ENCODE measurements around the gene GLS2. TPM values are rescaled to one million over a fixed set of nuclear protein-coding genes. Genes with fewer than 3 reads are reported as not detected.
"Not testable (repeated sequence)": the region's sequence is repeated elsewhere in the genome, so short reads cannot be mapped to it uniquely, and the experiment has no call there.

GLS2 gene
- total RNA-seq, 1 donor from 2014 or later = 1.5 TPM

DNA sequence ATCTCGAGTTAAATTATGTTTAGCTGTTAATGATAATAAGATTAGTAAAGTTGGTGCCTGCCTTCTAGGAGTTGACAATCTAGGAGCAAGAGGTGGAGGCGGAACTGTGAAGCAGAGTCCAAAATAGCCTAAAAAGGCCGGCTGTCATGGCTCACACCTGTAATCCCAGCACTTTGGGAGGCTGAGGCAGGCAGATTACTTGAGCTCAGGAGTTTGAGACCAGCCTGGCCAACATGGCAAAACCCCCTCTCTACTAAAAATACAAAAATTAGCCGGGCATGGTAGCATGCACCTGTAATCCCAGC is 26.0 kb upstream of the GLS2 start:
- DNase-seq (ENCODE audit: low spot score); intact Hi-C loops (cut with micrococcal nuclease); H3K27ac Mint-ChIP-seq; H3K4me3 Mint-ChIP-seq (ENCODE audit: low read depth); H3K36me3 Mint-ChIP-seq (ENCODE audit: low read depth); H3K9me3 Mint-ChIP-seq; H3K4me1 Mint-ChIP-seq (ENCODE audit: low read depth): not testable (repeated sequence)
- H3K27me3 Mint-ChIP-seq (ENCODE audit: low read depth) = peaks cover 12% of the 10 kb centered on the region

DNA sequence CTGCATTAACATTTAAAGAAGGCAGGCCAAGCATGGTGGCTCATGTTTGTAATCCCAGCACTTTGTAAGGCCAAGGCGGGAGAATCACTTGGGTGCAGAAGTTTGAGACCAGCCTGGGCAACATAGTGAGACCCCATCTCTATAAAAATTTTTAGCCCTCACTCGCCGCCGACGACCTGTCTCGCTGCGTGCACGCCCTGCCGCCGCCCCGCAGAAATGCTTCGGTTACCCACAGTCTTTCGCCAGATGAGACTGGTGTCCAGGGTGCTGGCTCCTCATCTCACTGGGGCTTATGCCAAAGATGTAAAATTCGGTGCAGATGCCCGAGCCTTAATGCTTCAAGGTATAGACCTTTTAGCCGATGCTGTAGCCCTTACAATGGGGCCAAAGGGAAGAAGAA is 22.8 kb upstream of the GLS2 start:
- H3K9me3 Mint-ChIP-seq = no peaks in the 10 kb centered on the region
- H3K4me3 Mint-ChIP-seq (ENCODE audit: low read depth) = no peak overlapping the region
- no peaks in the 10 kb centered on the region for H3K36me3 Mint-ChIP-seq (ENCODE audit: low read depth)
- intact Hi-C loops (cut with micrococcal nuclease) = no loop called here
- H3K27ac Mint-ChIP-seq = no peak overlapping the region
- peaks cover 4% of the 10 kb centered on the region for H3K4me1 Mint-ChIP-seq (ENCODE audit: low read depth)
- no peak for DNase-seq (ENCODE audit: low spot score)
- H3K27me3 Mint-ChIP-seq (ENCODE audit: low read depth) = peaks cover 12% of the 10 kb centered on the region

DNA sequence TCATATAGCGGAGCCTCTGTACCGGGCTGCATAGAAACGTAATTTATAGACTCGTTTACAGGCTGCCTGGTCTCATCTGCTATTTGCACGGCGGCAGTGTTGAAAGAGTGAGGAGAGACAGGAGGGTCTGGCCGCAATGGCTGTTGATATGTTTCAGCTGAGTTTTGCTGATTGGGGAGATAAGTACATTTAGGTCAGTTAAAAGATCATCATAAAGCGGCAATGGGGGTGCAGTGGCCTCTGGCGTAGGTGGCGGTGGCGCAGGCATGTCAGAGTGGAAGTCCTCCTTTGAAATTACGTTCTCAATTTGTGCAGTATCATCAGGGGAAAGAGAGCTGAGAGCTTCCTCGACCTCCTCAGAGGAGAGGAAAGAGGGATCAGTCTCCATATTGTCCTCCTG is 11.9 kb upstream of the GLS2 start:
- H3K27ac Mint-ChIP-seq; H3K36me3 Mint-ChIP-seq (ENCODE audit: low read depth); H3K27me3 Mint-ChIP-seq (ENCODE audit: low read depth); intact Hi-C loops (cut with micrococcal nuclease); H3K9me3 Mint-ChIP-seq; H3K4me3 Mint-ChIP-seq (ENCODE audit: low read depth); DNase-seq (ENCODE audit: low spot score); H3K4me1 Mint-ChIP-seq (ENCODE audit: low read depth): not testable (repeated sequence)

DNA sequence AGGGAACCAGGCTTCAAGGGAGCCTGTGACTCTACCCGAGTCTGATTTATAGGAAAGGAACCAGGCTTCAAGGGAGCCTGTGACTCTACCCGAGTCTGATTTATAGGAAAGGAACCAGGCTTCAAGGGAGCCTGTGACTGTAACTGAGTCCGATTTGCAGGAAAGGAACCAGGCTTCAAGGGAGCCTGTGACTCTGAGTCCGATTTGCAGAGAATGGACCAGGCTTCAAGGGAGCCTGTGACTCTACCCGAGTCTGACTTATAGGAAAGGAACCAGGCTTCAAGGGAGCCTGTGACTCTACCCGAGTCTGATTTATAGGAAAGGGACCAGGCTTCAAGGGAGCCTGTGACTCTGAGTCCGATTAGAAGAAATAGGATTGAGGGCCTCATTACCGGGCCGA is 11.5 kb upstream of the GLS2 start:
- intact Hi-C loops (cut with micrococcal nuclease); H3K4me3 Mint-ChIP-seq (ENCODE audit: low read depth); DNase-seq (ENCODE audit: low spot score); H3K4me1 Mint-ChIP-seq (ENCODE audit: low read depth); H3K27ac Mint-ChIP-seq; H3K9me3 Mint-ChIP-seq; H3K36me3 Mint-ChIP-seq (ENCODE audit: low read depth); H3K27me3 Mint-ChIP-seq (ENCODE audit: low read depth): not testable (repeated sequence)

DNA sequence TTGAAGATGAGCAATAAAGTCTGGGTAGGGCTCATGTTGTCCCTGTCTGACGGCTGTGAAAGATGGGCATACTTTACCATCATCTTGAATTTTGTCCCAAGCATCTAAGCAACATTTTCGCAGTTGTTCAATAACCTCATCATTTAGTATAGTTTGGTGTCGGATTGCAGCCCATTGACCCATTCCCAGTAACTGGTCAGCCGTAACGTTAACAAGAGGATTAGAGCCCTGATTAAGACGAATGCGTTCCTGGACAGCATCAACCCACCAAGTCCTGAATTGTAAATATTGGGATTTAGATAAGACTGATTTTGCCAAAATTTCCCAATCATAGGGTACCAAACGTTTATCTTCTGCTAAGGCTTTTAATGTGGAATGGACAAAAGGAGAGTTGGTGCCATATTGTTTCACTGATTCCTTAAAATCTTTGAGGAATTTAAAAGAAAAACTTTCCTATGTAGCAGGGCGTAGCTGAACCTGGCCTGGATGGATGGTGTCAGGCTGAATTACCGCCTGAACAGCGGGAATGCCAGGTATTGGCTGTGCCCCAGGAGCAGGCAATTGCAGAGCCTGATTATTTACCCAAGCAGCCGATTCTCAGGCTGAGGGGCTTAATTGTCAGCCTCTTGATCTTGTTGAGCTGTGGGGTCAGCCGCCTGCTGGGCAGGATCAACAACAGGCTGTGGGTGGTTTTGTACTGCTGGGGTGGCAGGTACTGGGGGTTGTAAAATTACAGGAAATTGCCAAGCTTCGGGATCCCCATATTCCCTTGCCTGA is 10.4 kb upstream of the GLS2 start:
- H3K27me3 Mint-ChIP-seq (ENCODE audit: low read depth); H3K9me3 Mint-ChIP-seq; H3K4me1 Mint-ChIP-seq (ENCODE audit: low read depth); H3K27ac Mint-ChIP-seq; DNase-seq (ENCODE audit: low spot score); H3K4me3 Mint-ChIP-seq (ENCODE audit: low read depth); intact Hi-C loops (cut with micrococcal nuclease); H3K36me3 Mint-ChIP-seq (ENCODE audit: low read depth): not testable (repeated sequence)

DNA sequence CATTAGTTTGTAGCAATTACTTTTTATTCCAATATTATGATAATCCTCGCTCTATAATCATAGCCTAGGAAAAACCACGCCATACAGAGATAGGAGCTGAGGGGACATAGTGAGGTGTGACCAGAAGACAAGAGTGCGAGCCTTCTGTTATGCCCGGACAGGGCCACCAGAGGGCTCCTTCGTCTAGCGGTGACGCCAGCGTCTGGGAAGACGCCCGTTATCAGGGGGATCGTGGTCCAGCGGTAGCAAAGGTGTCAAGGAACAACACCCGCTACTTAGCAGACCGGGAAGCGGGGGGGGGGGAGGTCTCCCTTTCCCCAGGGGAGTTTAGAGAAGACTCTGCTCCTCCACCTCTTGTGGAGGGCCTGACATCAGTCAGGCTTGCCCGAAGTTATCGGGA is 8.7 kb upstream of the GLS2 start:
- H3K4me1 Mint-ChIP-seq (ENCODE audit: low read depth); intact Hi-C loops (cut with micrococcal nuclease); H3K27me3 Mint-ChIP-seq (ENCODE audit: low read depth); H3K36me3 Mint-ChIP-seq (ENCODE audit: low read depth); H3K9me3 Mint-ChIP-seq; H3K27ac Mint-ChIP-seq: not testable (repeated sequence)
- DNase-seq (ENCODE audit: low spot score) = peak; percentile 38
- peak overlapping the region; percentile 30 for H3K4me3 Mint-ChIP-seq (ENCODE audit: low read depth)

DNA sequence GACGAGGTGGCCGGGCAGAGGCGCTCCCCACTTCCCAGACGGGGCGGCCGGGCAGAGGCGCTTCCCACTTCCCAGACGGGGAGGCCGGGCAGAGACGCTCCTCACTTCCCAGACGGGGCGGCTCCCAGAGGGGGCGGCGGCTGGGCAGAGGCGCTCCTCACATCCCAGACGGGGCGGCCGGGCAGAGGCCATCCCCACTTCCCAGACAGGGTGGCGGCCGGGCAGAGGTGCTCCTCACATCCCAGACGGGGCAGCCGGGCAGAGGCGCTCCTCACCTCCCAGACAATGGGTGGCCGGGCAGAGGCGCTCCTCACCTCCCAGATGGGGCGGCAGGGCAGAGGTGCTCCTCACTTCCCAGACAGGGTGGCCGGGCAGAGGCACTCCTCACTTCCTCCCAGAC is 6.5 kb upstream of the GLS2 start:
- intact Hi-C loops (cut with micrococcal nuclease); H3K4me3 Mint-ChIP-seq (ENCODE audit: low read depth); H3K36me3 Mint-ChIP-seq (ENCODE audit: low read depth); H3K4me1 Mint-ChIP-seq (ENCODE audit: low read depth); H3K9me3 Mint-ChIP-seq; DNase-seq (ENCODE audit: low spot score); H3K27ac Mint-ChIP-seq: not testable (repeated sequence)
- H3K27me3 Mint-ChIP-seq (ENCODE audit: low read depth) = peaks cover 21% of the 10 kb centered on the region

DNA sequence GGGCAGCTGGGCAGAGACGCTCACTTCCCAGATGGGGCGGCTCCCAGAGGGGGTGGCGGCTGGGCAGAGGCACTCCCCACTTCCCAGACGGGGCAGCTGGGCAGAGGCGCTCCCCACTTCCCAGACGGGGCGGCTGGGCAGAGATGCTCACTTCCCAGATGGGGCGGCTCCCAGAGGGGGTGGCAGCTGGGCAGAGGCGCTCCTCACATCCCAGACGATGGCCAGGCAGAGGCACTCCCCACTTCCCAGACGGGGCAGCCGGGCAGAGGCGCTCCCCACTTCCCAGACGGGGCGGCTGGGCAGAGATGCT is 6.1 kb upstream of the GLS2 start:
- DNase-seq (ENCODE audit: low spot score); H3K9me3 Mint-ChIP-seq; intact Hi-C loops (cut with micrococcal nuclease); H3K4me3 Mint-ChIP-seq (ENCODE audit: low read depth); H3K36me3 Mint-ChIP-seq (ENCODE audit: low read depth); H3K27ac Mint-ChIP-seq; H3K4me1 Mint-ChIP-seq (ENCODE audit: low read depth): not testable (repeated sequence)
- H3K27me3 Mint-ChIP-seq (ENCODE audit: low read depth) = peaks cover 26% of the 10 kb centered on the region

DNA sequence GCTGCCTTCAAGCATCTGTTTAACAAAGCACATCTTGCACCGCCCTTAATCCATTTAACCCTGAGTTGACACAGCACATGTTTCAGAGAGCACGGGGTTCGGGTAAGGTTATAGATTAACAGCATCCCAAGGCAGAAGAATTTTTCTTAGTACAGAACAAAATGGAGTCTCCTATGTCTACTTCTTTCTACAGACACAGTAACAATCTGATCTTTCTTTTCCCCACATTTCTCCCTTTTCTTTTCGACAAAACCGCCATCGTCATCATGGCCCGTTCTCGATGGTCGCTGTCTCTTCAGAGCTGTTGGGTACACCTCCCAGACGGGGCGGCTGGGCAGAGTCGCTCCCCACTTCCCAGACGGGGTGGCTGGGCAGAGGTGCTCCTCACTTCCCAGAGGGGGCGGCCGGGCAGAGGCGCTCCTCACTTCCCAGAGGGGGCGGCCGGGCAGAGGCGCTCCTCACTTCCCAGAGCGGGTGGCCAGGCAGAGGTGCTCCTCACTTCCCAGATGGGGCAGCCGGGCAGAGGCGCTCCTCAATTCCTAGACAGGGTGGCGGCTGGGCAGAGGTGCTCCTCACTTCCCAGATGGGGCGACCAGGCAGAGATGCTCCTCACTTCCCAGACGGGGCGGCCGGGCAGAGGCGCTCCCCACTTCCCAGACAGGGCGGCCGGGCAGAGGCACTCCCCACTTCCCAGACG is 5.6 kb upstream of the GLS2 start:
- H3K4me3 Mint-ChIP-seq (ENCODE audit: low read depth); H3K36me3 Mint-ChIP-seq (ENCODE audit: low read depth); H3K4me1 Mint-ChIP-seq (ENCODE audit: low read depth); intact Hi-C loops (cut with micrococcal nuclease); DNase-seq (ENCODE audit: low spot score); H3K9me3 Mint-ChIP-seq; H3K27ac Mint-ChIP-seq: not testable (repeated sequence)
- peaks cover 26% of the 10 kb centered on the region for H3K27me3 Mint-ChIP-seq (ENCODE audit: low read depth)

DNA sequence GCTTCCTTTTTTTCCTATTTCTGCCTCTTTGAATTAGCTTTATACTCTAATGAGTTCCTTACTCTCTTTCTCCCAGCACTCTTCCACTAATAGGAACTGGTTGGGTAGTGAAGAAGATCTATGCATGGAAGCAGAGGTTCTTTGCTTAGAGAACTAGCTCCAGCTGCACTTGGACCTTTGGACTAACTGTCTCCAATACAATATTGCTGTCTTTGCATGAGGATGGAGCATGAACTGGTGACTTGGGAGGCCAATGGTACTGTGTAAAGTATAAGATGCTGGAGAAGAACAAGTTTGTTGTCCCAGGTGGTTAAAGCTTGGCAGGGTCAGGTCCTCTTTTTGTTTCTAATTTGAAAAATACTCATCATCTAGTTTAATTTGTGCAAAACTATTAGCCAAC is 2.4 kb upstream of the GLS2 start:
- no peak overlapping the region for H3K4me3 Mint-ChIP-seq (ENCODE audit: low read depth)
- H3K27ac Mint-ChIP-seq = no peak overlapping the region
- peaks cover 12% of the 10 kb centered on the region for H3K4me1 Mint-ChIP-seq (ENCODE audit: low read depth)
- DNase-seq (ENCODE audit: low spot score) = no peak
- H3K27me3 Mint-ChIP-seq (ENCODE audit: low read depth) = peaks cover 42% of the 10 kb centered on the region
- intact Hi-C loops (cut with micrococcal nuclease) = no loop called here
- H3K9me3 Mint-ChIP-seq = no peaks in the 10 kb centered on the region
- H3K36me3 Mint-ChIP-seq (ENCODE audit: low read depth) = peaks cover 4% of the 10 kb centered on the region

DNA sequence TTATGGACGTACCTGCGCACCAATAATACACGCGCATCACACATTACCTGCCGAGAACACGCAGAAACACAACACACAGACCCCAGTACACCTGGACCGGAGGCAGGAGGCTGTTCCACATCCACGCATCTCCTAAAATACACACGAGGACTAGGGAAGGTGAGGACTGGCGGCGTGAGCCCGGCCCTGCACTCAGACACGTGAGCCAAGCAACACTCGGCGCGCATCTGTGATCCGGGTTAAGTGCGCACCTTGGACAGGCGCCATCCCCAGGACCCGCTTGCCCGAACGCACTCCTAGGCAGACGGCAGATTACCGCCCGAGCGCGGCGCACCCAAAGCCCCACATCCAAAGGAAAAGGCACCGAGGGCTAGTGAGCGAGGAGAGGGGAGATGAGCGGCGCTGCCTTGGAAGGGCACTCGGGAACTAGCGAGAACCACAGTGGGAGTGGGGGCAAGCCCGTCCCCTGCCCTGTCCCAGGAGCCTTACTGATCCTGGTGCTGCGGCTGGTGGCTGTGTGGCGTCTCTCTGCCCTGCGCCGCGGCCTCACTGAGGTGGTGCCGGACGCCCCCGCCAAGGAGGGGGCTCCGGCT is 417 bp downstream of the GLS2 start:
- Mint-ChIP-seq H3K9me3 (no peaks in the 10 kb centered on the region), H3K36me3 (ENCODE audit: low read depth) (peaks cover 4% of the 10 kb centered on the region), H3K4me1 (ENCODE audit: low read depth) (peaks cover 12% of the 10 kb centered on the region), H3K27ac (no peak overlapping the region), H3K27me3 (ENCODE audit: low read depth) (peaks cover 39% of the 10 kb centered on the region), H3K4me3 (ENCODE audit: low read depth) (peak overlapping the region; percentile 83)
- intact Hi-C loops (cut with micrococcal nuclease) = no loop called here
- no peak for DNase-seq (ENCODE audit: low spot score)

DNA sequence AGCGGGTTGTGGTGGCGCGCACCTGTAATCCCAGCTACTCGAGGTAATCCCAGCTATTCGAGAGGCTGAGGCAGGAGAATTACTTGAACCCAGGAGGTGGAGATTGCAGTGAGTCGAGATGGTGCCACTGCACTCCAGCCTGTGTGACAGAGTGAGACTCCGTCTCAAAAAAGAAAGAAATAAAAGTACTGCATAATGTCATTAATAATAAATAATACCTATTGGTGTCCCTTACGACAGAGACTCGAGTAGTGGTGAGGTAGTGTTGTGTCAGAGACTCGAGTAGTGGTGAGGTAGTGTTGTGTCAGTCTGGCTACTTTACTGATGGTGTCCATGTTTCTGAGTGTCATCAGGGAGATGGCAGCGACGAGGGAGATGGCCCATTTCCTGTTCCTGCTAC is 1.3 kb downstream of the GLS2 start:
- no peak overlapping the region for H3K4me3 Mint-ChIP-seq (ENCODE audit: low read depth)
- no peak overlapping the region for H3K27ac Mint-ChIP-seq
- H3K27me3 Mint-ChIP-seq (ENCODE audit: low read depth) = peaks cover 36% of the 10 kb centered on the region
- H3K36me3 Mint-ChIP-seq (ENCODE audit: low read depth) = peaks cover 4% of the 10 kb centered on the region
- H3K4me1 Mint-ChIP-seq (ENCODE audit: low read depth) = peaks cover 12% of the 10 kb centered on the region
- no peaks in the 10 kb centered on the region for H3K9me3 Mint-ChIP-seq
- intact Hi-C loops (cut with micrococcal nuclease) = no loop called here
- no peak for DNase-seq (ENCODE audit: low spot score)

DNA sequence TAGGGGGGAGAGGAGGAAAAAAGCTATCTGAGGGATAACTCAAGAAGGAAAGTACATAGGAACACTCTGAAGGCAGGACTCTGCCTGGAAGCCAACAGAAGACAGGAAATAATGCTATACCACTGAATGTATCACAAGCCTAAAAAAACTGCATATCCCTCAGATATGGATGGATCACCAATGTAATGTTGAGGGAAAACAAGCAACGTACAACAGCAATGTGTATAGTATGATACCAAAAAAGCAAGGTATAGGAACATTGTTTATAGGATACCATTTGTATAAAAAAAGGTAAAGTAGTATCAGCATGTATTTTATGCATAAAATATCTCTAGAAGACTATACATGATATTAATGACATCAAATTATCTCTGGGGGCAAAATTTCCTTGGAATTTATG is 3.4 kb downstream of the GLS2 start:
- DNase-seq (ENCODE audit: low spot score) = no peak
- H3K27ac Mint-ChIP-seq = no peak overlapping the region
- H3K27me3 Mint-ChIP-seq (ENCODE audit: low read depth) = peaks cover 22% of the 10 kb centered on the region
- H3K4me3 Mint-ChIP-seq (ENCODE audit: low read depth) = no peak overlapping the region
- intact Hi-C loops (cut with micrococcal nuclease) = no loop called here
- peaks cover 17% of the 10 kb centered on the region for H3K4me1 Mint-ChIP-seq (ENCODE audit: low read depth)
- no peaks in the 10 kb centered on the region for H3K9me3 Mint-ChIP-seq
- peaks cover 4% of the 10 kb centered on the region for H3K36me3 Mint-ChIP-seq (ENCODE audit: low read depth)

All from activated T-helper 2 cell treated with anti-CD3 and anti-CD28 coated beads, Interferon-gamma antibody, Interleukin-2, Interleukin-4, amounts not matched to agents 10 μg/mL and 5 μg/mL and 100 μg/mL, durations not matched to agents 14 hours and 24 hours and 36 hours (primary cell).